ACHN (cell line): ENCODE measurements around the gene RAI14.

ENCODE experiments used
- DNase-seq: peaks from one replicate; pipeline ENCODE4 v3.0.0-alpha.2; 2015
- in situ Hi-C: cut with HindIII; loops from 2 replicates; pipeline ENCODE4 v1.10.0; 2017; ENCODE audit warnings: low sequenced_read_pairs, low pct_ligation_motif_present, low pct_unique_long_range_greater_than_20kb

The RAI14 gene

GRCh38 chr5:34656001-34656699 lies at the start of gene RAI14:
TSS of gene RAI14 (plus strand) at chr5:34656328. CDS start at chr5:34686920, 30,592 bp downstream.
- in situ Hi-C loops: no loop called here
- DNase-seq: peak; percentile 83

- no peak for DNase-seq
- in situ Hi-C loops: no loop called here
Measured at GRCh38 chr5:34608368-34608767, 47.8 kb upstream of the RAI14 start.

GRCh38 chr5:34608859-34609648 lies 47.1 kb upstream of the RAI14 start:
- in situ Hi-C loops: no loop called here
- peak; percentile 83 for DNase-seq

GRCh38 chr5:34609951-34610441 lies 46.1 kb upstream of the RAI14 start:
- in situ Hi-C loops: no loop called here
- DNase-seq: peak; percentile 54

GRCh38 chr5:34610546-34610945 lies 45.6 kb upstream of the RAI14 start:
- in situ Hi-C loops: no loop called here
- no peak for DNase-seq

GRCh38 chr5:34611464-34612415 lies 44.4 kb upstream of the RAI14 start:
- no peak for DNase-seq
- in situ Hi-C loops: no loop called here

GRCh38 chr5:34616651-34617050 lies 39.5 kb upstream of the RAI14 start:
- in situ Hi-C loops: no loop called here

GRCh38 chr5:34618371-34619065 lies 37.6 kb upstream of the RAI14 start:
- DNase-seq: no peak
- in situ Hi-C loops: no loop called here

More at GRCh38 chr5:34616651-34617050, 39.5 kb upstream of the RAI14 start:
- DNase-seq: no peak

- in situ Hi-C loops: no loop called here
- no peak for DNase-seq
Measured at GRCh38 chr5:34620185-34620584, 35.9 kb upstream of the RAI14 start.

- in situ Hi-C loops: no loop called here
- no peak for DNase-seq
Measured at GRCh38 chr5:34621277-34622097, 34.6 kb upstream of the RAI14 start.

- DNase-seq: no peak
- in situ Hi-C loops: no loop called here
Measured at GRCh38 chr5:34622098-34622400, 34.1 kb upstream of the RAI14 start.

GRCh38 chr5:34624691-34625090 lies 31.4 kb upstream of the RAI14 start:
- in situ Hi-C loops: no loop called here
- no peak for DNase-seq

GRCh38 chr5:34625246-34625645 lies 30.9 kb upstream of the RAI14 start:
- in situ Hi-C loops: no loop called here
- DNase-seq: no peak

- in situ Hi-C loops: no loop called here
- DNase-seq: no peak
Measured at GRCh38 chr5:34626036-34626435, 30.1 kb upstream of the RAI14 start.

- in situ Hi-C loops: no loop called here
- DNase-seq: no peak
Measured at GRCh38 chr5:34626751-34627150, 29.4 kb upstream of the RAI14 start.

GRCh38 chr5:34627794-34628193 lies 28.3 kb upstream of the RAI14 start:
- peak; percentile 32 for DNase-seq
- in situ Hi-C loops: no loop called here

- in situ Hi-C loops: no loop called here
- DNase-seq: no peak
Measured at GRCh38 chr5:34628373-34628772, 27.8 kb upstream of the RAI14 start.

GRCh38 chr5:34630596-34630995 lies 25.5 kb upstream of the RAI14 start:
- in situ Hi-C loops: no loop called here
- no peak for DNase-seq
